ENCODE results near the gene SLC12A5.

DNA sequence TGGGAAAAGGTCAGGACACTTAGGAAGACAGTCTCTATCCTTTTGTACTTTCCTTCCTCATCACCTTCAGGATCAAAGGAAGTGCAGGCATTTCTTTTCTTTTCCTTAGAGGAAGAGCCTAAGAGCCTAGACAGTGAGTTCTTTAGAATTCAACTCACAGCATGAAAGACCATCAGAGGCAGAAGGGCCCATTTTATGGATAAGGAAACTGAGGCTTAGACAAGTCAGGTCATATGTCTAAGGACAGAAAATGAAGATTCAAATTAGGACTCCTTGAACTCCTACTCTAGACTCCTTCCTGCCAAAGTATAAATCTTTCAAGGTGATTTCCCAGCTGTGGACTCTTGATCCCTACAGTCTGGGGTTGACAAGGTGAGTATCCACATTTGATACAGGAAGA lies 20.8 kb downstream of the SLC12A5 start:
- TF ChIP-seq, protein P1, sequence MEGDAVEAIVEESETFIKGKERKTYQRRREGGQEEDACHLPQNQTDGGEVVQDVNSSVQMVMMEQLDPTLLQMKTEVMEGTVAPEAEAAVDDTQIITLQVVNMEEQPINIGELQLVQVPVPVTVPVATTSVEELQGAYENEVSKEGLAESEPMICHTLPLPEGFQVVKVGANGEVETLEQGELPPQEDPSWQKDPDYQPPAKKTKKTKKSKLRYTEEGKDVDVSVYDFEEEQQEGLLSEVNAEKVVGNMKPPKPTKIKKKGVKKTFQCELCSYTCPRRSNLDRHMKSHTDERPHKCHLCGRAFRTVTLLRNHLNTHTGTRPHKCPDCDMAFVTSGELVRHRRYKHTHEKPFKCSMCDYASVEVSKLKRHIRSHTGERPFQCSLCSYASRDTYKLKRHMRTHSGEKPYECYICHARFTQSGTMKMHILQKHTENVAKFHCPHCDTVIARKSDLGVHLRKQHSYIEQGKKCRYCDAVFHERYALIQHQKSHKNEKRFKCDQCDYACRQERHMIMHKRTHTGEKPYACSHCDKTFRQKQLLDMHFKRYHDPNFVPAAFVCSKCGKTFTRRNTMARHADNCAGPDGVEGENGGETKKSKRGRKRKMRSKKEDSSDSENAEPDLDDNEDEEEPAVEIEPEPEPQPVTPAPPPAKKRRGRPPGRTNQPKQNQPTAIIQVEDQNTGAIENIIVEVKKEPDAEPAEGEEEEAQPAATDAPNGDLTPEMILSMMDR (IDR thresholded peaks at IDR 0.05): no peak
- TF ChIP-seq POLR2A (IDR thresholded peaks at IDR 0.05): no peak
